Measurements from ENCODE around the gene AP2A1.

The AP2A1 gene

GRCh38 chr19:49808711-49809159, 41.9 kb downstream of the AP2A1 start (continued):
- TF ChIP-seq, protein P1, sequence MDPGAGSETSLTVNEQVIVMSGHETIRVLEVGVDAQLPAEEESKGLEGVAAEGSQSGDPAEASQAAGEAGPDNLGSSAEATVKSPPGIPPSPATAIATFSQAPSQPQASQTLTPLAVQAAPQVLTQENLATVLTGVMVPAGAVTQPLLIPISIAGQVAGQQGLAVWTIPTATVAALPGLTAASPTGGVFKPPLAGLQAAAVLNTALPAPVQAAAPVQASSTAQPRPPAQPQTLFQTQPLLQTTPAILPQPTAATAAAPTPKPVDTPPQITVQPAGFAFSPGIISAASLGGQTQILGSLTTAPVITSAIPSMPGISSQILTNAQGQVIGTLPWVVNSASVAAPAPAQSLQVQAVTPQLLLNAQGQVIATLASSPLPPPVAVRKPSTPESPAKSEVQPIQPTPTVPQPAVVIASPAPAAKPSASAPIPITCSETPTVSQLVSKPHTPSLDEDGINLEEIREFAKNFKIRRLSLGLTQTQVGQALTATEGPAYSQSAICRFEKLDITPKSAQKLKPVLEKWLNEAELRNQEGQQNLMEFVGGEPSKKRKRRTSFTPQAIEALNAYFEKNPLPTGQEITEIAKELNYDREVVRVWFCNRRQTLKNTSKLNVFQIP (CRISPR knock-in tag; IDR thresholded peaks at IDR 0.05; ENCODE audit: borderline replicate concordance, low read depth) = no peak
- TF ChIP-seq BACH2 (CRISPR knock-in tag; IDR thresholded peaks at IDR 0.05; ENCODE audit: borderline replicate concordance) = no peak
- no peak for TF ChIP-seq GLIS3 (CRISPR knock-in tag; IDR thresholded peaks at IDR 0.05)
- TF ChIP-seq CSDC2 (CRISPR knock-in tag; IDR thresholded peaks at IDR 0.05) = no peak

DNA sequence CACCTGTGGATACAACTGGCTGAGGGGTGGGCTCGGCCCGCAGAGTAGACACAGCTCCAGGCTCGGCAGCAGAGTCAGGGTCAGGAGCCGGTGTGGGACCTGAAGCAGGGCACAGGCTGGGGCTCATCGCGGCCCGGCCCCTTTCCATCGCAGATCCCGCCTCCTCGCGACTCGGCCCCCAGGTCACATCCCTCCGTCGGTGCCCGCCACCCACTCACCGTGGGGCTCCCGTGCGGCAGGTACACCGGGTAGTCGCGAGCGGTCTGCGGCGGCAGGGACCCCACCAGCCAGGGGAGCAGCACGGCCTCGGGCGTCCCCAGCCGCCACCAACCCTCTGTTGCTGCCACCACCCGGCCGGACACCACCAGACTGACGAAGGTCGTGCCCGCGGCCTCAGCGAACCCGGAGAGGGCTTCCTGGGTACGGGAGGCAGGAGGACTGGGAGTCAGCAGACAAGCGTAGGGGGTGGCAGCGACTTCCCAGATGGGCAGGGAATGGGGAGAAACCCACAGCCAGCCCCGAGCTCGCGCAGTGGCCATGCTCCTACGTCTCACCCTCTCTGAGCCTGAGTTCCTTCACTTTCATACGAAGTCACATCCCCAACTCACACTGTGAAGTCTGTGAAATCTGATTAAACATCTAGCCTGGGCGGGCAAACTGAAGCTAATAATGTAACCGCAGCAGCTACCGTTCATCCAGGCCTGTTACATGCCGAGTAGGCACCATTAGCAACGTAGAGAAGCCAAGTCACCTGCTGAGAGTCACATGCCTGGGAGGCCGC, 42.5 kb downstream of the AP2A1 start:
- peak; percentile 47 for ATAC-seq
- TF ChIP-seq ESRRG (CRISPR knock-in tag; IDR thresholded peaks at IDR 0.05) = no peak
- TF ChIP-seq, protein P2, sequence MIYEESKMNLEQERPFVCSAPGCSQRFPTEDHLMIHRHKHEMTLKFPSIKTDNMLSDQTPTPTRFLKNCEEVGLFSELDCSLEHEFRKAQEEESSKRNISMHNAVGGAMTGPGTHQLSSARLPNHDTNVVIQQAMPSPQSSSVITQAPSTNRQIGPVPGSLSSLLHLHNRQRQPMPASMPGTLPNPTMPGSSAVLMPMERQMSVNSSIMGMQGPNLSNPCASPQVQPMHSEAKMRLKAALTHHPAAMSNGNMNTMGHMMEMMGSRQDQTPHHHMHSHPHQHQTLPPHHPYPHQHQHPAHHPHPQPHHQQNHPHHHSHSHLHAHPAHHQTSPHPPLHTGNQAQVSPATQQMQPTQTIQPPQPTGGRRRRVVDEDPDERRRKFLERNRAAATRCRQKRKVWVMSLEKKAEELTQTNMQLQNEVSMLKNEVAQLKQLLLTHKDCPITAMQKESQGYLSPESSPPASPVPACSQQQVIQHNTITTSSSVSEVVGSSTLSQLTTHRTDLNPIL (CRISPR knock-in tag; IDR thresholded peaks at IDR 0.05; ENCODE audit: low read depth) = no peak

DNA sequence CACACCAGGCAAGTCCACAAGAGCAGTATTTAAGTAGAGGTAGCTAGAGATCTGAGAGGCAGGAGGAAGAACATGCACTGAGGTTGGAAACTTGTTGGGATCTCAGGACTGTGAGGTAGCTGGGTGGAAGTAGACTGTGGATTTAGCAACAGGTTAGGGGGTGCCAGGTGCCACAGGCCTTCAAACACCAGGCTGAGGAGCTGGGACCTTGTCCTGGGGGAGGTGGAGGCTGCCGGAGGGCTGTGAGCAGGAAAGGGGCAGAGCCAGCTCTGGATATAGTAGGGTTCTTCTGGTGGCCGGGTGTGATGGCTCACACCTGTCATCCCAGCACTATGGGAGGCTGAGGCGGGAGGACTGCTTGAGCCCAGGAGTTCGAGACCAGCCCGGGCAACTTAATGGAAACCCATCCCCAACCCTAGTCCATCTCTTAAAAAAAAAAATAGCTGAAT, 43.2 kb downstream of the AP2A1 start:
- TF ChIP-seq OSR1 (CRISPR knock-in tag; IDR thresholded peaks at IDR 0.05) (no peak), TOX (CRISPR knock-in tag; IDR thresholded peaks at IDR 0.05; ENCODE audit: borderline replicate concordance) (no peak), PATZ1 (CRISPR knock-in tag; IDR thresholded peaks at IDR 0.05; ENCODE audit: borderline replicate concordance) (no peak), PPARA (CRISPR knock-in tag; IDR thresholded peaks at IDR 0.05; ENCODE audit: borderline replicate concordance) (no peak), ZFP30 (CRISPR knock-in tag; IDR thresholded peaks at IDR 0.05) (no peak), ZC3H10 (CRISPR knock-in tag; IDR thresholded peaks at IDR 0.05) (no peak), TCF4 (CRISPR knock-in tag; IDR thresholded peaks at IDR 0.05; ENCODE audit: borderline replicate concordance) (no peak)
- TF ChIP-seq, protein P1 (CRISPR knock-in tag; IDR thresholded peaks at IDR 0.05; ENCODE audit: borderline replicate concordance, low read depth) = no peak
- ATAC-seq = no peak

GRCh38 chr19:49811328-49811727, 44.5 kb downstream of the AP2A1 start:
- no peak for ATAC-seq
- TF ChIP-seq TSHZ2 (CRISPR knock-in tag; IDR thresholded peaks at IDR 0.05) = no peak
- TF ChIP-seq RARB (CRISPR knock-in tag; IDR thresholded peaks at IDR 0.05) = no peak
- no peak for TF ChIP-seq ESRRG (CRISPR knock-in tag; IDR thresholded peaks at IDR 0.05)
- TF ChIP-seq, protein P3, sequence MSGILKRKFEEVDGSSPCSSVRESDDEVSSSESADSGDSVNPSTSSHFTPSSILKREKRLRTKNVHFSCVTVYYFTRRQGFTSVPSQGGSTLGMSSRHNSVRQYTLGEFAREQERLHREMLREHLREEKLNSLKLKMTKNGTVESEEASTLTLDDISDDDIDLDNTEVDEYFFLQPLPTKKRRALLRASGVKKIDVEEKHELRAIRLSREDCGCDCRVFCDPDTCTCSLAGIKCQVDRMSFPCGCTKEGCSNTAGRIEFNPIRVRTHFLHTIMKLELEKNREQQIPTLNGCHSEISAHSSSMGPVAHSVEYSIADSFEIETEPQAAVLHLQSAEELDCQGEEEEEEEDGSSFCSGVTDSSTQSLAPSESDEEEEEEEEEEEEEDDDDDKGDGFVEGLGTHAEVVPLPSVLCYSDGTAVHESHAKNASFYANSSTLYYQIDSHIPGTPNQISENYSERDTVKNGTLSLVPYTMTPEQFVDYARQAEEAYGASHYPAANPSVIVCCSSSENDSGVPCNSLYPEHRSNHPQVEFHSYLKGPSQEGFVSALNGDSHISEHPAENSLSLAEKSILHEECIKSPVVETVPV (CRISPR knock-in tag; IDR thresholded peaks at IDR 0.05) = no peak
- TF ChIP-seq ZNF70 (CRISPR knock-in tag; IDR thresholded peaks at IDR 0.05) = no peak
- TF ChIP-seq SNAI2 (CRISPR knock-in tag; IDR thresholded peaks at IDR 0.05) = no peak
- TF ChIP-seq ARNTL (CRISPR knock-in tag; IDR thresholded peaks at IDR 0.05; ENCODE audit: borderline replicate concordance, low read depth) = no peak
- TF ChIP-seq ZFP3 (CRISPR knock-in tag; IDR thresholded peaks at IDR 0.05) = no peak
- TF ChIP-seq, protein P1 (CRISPR knock-in tag; IDR thresholded peaks at IDR 0.05; ENCODE audit: borderline replicate concordance, low read depth) = no peak
- TF ChIP-seq OSR1 (CRISPR knock-in tag; IDR thresholded peaks at IDR 0.05) = no peak
- no peak for TF ChIP-seq PPARA (CRISPR knock-in tag; IDR thresholded peaks at IDR 0.05; ENCODE audit: borderline replicate concordance)
- no peak for TF ChIP-seq CSDC2 (CRISPR knock-in tag; IDR thresholded peaks at IDR 0.05)
- TF ChIP-seq, protein P2 (CRISPR knock-in tag; IDR thresholded peaks at IDR 0.05; ENCODE audit: low read depth) = no peak
- no peak for TF ChIP-seq TCF4 (CRISPR knock-in tag; IDR thresholded peaks at IDR 0.05; ENCODE audit: borderline replicate concordance)
- TF ChIP-seq ZC3H10 (CRISPR knock-in tag; IDR thresholded peaks at IDR 0.05) = no peak
- TF ChIP-seq ZNF8 (CRISPR knock-in tag; IDR thresholded peaks at IDR 0.05) = no peak

Data from SK-N-SH treated with all-trans-retinoic acid at 6 μM for 48 hours (cell line).